ENCODE measurements around the gene MYLK4. TPM values are rescaled to one million over a fixed set of nuclear protein-coding genes. Genes with fewer than 3 reads are reported as not detected.

Gene MYLK4
- polyA plus RNA-seq, 3 donors: 0.04 to 0.45 (median 0.08) TPM

GRCh38 chr6:2745246-2745645 is 5.5 kb downstream of the MYLK4 start:
- Histone ChIP-seq H3K79me2 (ENCODE audit: insufficient read depth, low read length) (no peaks in the 10 kb centered on the region), H3K4me1 (ENCODE audit: control insufficient read depth in 1 of 2, insufficient read depth in 2 of 2, low read length in 2 of 2) (peaks cover 0 to 4% of the 10 kb centered on the region in 2 donors), H4K20me1 (ENCODE audit: insufficient read depth, low read length) (no peaks in the 10 kb centered on the region), H3K4me3 (replicated peaks in 1 of 3; ENCODE audit: low read depth in 2 of 3, low read length in 3 of 3) (no peak overlapping the region), H3K9ac (ENCODE audit: insufficient read depth, low read length, poor library complexity, severe bottlenecking) (no peak overlapping the region), H3K27ac (ENCODE audit: low read depth in 1 of 2, low read length in 2 of 2) (no peak overlapping the region), H2AFZ (ENCODE audit: insufficient read depth, low read depth, low read length, poor library complexity, severe bottlenecking) (no peak overlapping the region), H3K9me3 (replicated peaks in 1 of 2; ENCODE audit: control insufficient read depth in 1 of 2, insufficient read depth in 1 of 2, low read length in 2 of 2) (no peaks in the 10 kb centered on the region), H3K27me3 (ENCODE audit: control insufficient read depth in 2 of 2, insufficient read depth in 2 of 2, low read length in 2 of 2) (no peaks in the 10 kb centered on the region), H3K36me3 (replicated peaks in 1 of 2; ENCODE audit: control insufficient read depth in 1 of 2, insufficient read depth in 2 of 2, low read length in 2 of 2) (no peaks in the 10 kb centered on the region), H3K4me2 (replicated peaks; ENCODE audit: extremely low read depth, low read length, poor library complexity, severe bottlenecking) (no peak overlapping the region)
- H3K4me1 Mint-ChIP-seq: peaks cover 5% of the 10 kb centered on the region
- no peaks in the 10 kb centered on the region for H3K9me3 Mint-ChIP-seq
- no peak for DNase-seq
- peaks cover 0 to 3% of the 10 kb centered on the region in 2 donors for H3K36me3 Mint-ChIP-seq
- no peak for TF ChIP-seq CTCF (IDR thresholded peaks at IDR 0.05)
- no peak overlapping the region for H3K27ac Mint-ChIP-seq
- WGBS (ENCODE audit: insufficient coverage): no CpG with 5 or more reads among the region's 4 CpGs
- no peak overlapping the region for H3K4me3 Mint-ChIP-seq
- intact Hi-C loops (cut with micrococcal nuclease): loop anchor here in 1 of 2 donors (5.0 kb wide), 1 partner anchor 1148 kb away; no protein-coding TSS in a partner anchor
- H3K27me3 Mint-ChIP-seq (ENCODE audit: low read depth in 3 of 3): peaks cover 0 to 7% (median 0%) of the 10 kb centered on the region in 3 donors

GRCh38 chr6:2744778-2745177 is 5.9 kb downstream of the MYLK4 start:
- Histone ChIP-seq H3K27me3 (ENCODE audit: control insufficient read depth in 2 of 2, insufficient read depth in 2 of 2, low read length in 2 of 2) (no peaks in the 10 kb centered on the region), H3K27ac (ENCODE audit: low read depth in 1 of 2, low read length in 2 of 2) (no peak overlapping the region), H3K9me3 (replicated peaks in 1 of 2; ENCODE audit: control insufficient read depth in 1 of 2, insufficient read depth in 1 of 2, low read length in 2 of 2) (no peaks in the 10 kb centered on the region), H3K9ac (ENCODE audit: insufficient read depth, low read length, poor library complexity, severe bottlenecking) (no peak overlapping the region), H3K79me2 (ENCODE audit: insufficient read depth, low read length) (no peaks in the 10 kb centered on the region), H3K4me2 (replicated peaks; ENCODE audit: extremely low read depth, low read length, poor library complexity, severe bottlenecking) (no peak overlapping the region), H3K4me3 (replicated peaks in 1 of 3; ENCODE audit: low read depth in 2 of 3, low read length in 3 of 3) (no peak overlapping the region), H3K4me1 (ENCODE audit: control insufficient read depth in 1 of 2, insufficient read depth in 2 of 2, low read length in 2 of 2) (peaks cover 0 to 1% of the 10 kb centered on the region in 2 donors), H2AFZ (ENCODE audit: insufficient read depth, low read depth, low read length, poor library complexity, severe bottlenecking) (no peak overlapping the region), H3K36me3 (replicated peaks in 1 of 2; ENCODE audit: control insufficient read depth in 1 of 2, insufficient read depth in 2 of 2, low read length in 2 of 2) (no peaks in the 10 kb centered on the region), H4K20me1 (ENCODE audit: insufficient read depth, low read length) (no peaks in the 10 kb centered on the region)
- intact Hi-C loops (cut with micrococcal nuclease): loop anchor here in 1 of 2 donors (5.0 kb wide), 1 partner anchor 1147 kb away; no protein-coding TSS in a partner anchor
- TF ChIP-seq CTCF (IDR thresholded peaks at IDR 0.05): no peak
- H3K36me3 Mint-ChIP-seq: peaks cover 0 to 3% of the 10 kb centered on the region in 2 donors
- H3K27ac Mint-ChIP-seq: peak overlapping the region in 1 of 7 donors; percentile 31
- no peak for DNase-seq
- peaks cover 0 to 7% (median 0%) of the 10 kb centered on the region in 3 donors for H3K27me3 Mint-ChIP-seq (ENCODE audit: low read depth in 3 of 3)
- H3K4me1 Mint-ChIP-seq: peaks cover 2% of the 10 kb centered on the region
- H3K4me3 Mint-ChIP-seq: no peak overlapping the region
- WGBS (ENCODE audit: insufficient coverage): 100% methylated on average over 4 of the region's 8 CpGs
- no peaks in the 10 kb centered on the region for H3K9me3 Mint-ChIP-seq
